ENCODE results near the gene SOCS7. TPM values are rescaled to one million over a fixed set of nuclear protein-coding genes. Genes with fewer than 3 reads are reported as not detected.

SOCS7 gene, protein sequence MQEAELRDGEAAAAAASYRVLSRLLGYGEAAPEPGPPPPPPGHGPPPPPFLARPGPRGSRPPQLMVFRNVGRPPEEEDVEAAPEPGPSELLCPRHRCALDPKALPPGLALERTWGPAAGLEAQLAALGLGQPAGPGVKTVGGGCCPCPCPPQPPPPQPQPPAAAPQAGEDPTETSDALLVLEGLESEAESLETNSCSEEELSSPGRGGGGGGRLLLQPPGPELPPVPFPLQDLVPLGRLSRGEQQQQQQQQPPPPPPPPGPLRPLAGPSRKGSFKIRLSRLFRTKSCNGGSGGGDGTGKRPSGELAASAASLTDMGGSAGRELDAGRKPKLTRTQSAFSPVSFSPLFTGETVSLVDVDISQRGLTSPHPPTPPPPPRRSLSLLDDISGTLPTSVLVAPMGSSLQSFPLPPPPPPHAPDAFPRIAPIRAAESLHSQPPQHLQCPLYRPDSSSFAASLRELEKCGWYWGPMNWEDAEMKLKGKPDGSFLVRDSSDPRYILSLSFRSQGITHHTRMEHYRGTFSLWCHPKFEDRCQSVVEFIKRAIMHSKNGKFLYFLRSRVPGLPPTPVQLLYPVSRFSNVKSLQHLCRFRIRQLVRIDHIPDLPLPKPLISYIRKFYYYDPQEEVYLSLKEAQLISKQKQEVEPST
- 19.0 and 22.5 TPM in 2 replicates for total RNA-seq

DNA sequence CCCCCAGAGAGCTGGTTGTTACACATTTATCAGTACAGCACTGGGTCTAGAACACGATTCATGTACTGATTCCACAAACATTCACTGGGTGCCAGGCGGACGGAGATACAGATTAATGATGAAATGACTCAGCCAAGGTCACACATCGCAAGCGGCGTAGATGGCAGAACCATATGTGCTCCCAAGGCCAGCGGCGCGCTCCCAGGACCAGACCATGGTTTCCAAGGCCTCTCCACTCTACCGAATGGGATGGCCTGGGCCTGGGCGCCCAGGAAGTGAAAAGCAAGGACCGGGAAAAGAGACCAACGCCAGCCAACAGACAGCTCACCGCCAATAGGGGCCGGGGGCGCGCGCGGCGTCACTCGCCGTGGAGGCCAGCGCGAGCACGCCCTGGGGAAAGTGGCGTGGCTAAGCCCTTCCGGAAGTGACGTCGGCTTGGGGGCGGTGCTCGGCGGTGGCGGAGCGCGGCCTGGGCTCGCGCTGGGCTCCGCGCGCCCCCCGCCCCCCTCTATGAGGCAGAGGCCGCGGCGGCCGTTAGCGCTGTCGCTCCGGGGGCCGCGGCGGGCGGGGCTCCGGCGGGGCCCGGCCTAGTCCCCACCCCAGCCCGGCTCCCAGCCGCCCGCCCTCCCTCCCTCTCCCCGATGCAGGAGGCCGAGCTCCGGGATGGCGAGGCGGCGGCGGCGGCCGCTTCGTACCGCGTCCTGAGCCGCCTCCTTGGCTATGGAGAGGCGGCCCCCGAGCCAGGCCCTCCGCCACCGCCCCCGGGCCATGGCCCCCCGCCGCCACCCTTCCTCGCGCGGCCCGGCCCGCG, at the start of gene SOCS7:
Gene SOCS7, plus strand, starts transcription at position 433 of the 811 bp plus-strand sequence. Its CDS starts 209 bp downstream, at position 642.
- Histone ChIP-seq H3K27me3 (ENCODE audit: control insufficient read depth, insufficient read depth, low read length) (no peaks in the 10 kb centered on the region), H3K4me3 (ENCODE audit: low read depth, low read length) (peak within 1 kb of the TSS; percentile 64), H3K36me3 (ENCODE audit: control insufficient read depth, insufficient read depth, low read length) (no peaks in the 10 kb centered on the region)
- no peak for FAIRE-seq
- TF ChIP-seq, protein P1, sequence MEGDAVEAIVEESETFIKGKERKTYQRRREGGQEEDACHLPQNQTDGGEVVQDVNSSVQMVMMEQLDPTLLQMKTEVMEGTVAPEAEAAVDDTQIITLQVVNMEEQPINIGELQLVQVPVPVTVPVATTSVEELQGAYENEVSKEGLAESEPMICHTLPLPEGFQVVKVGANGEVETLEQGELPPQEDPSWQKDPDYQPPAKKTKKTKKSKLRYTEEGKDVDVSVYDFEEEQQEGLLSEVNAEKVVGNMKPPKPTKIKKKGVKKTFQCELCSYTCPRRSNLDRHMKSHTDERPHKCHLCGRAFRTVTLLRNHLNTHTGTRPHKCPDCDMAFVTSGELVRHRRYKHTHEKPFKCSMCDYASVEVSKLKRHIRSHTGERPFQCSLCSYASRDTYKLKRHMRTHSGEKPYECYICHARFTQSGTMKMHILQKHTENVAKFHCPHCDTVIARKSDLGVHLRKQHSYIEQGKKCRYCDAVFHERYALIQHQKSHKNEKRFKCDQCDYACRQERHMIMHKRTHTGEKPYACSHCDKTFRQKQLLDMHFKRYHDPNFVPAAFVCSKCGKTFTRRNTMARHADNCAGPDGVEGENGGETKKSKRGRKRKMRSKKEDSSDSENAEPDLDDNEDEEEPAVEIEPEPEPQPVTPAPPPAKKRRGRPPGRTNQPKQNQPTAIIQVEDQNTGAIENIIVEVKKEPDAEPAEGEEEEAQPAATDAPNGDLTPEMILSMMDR (IDR thresholded peaks at IDR 0.05; ENCODE audit: insufficient read depth, low read length, severe bottlenecking), result no peak
- peak; percentile 66 for DNase-seq (ENCODE audit: low read depth)

DNA sequence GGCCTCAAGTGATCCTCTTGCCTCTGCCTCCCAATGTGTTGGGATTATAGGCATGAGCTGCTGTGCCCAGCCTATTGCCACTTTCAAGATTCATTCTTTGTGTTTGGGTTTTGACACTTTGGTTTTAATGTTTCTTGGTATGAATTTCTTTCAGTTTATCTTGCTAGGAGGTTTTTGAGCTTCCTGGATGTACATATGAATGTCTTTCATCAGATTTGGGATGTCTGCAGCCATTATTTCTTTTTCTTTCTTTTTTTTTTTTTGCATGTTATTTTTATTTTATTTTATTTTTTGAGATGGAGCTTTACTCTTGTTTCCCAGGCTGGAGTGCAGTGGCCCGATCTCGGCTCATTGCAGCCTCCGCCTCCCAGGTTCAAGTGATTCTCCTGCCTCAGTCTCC, 36.1 kb upstream of the SOCS7 start:
- H3K27me3 ChIP-seq (ENCODE audit: control insufficient read depth, insufficient read depth, low read length), result no peaks in the 10 kb centered on the region
- no peak for FAIRE-seq
- TF ChIP-seq, protein P1 (IDR thresholded peaks at IDR 0.05; ENCODE audit: insufficient read depth, low read length, severe bottlenecking), result no peak
- DNase-seq (ENCODE audit: low read depth), result no peak
- peaks cover 2% of the 10 kb centered on the region for H3K36me3 ChIP-seq (ENCODE audit: control insufficient read depth, insufficient read depth, low read length)
- no peak overlapping the region for H3K4me3 ChIP-seq (ENCODE audit: low read depth, low read length)

DNA sequence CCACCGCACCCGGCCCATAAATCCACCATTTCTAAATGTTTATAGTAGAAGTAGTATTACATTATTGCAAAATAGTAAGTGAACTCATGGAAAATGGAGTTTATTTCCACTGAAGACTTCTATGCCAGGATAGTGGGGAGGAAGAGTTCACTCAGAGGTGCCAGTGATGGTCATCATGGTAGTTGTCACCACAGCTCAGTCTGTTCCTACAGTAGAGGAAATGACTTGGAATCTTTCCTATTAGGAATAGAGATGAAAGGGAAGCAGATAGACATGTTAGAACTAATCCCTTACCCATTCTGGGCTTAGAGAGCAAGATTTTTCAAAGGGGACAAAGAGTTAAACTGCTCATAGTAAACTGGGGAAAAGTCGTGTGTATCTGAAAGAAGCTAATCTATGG, 34.6 kb upstream of the SOCS7 start:
- H3K36me3 ChIP-seq (ENCODE audit: control insufficient read depth, insufficient read depth, low read length), result peaks cover 3% of the 10 kb centered on the region
- H3K4me3 ChIP-seq (ENCODE audit: low read depth, low read length), result no peak overlapping the region
- DNase-seq (ENCODE audit: low read depth), result peak; percentile 62
- TF ChIP-seq, protein P1 (IDR thresholded peaks at IDR 0.05; ENCODE audit: insufficient read depth, low read length, severe bottlenecking), result no peak
- no peaks in the 10 kb centered on the region for H3K27me3 ChIP-seq (ENCODE audit: control insufficient read depth, insufficient read depth, low read length)
- no peak for FAIRE-seq

DNA sequence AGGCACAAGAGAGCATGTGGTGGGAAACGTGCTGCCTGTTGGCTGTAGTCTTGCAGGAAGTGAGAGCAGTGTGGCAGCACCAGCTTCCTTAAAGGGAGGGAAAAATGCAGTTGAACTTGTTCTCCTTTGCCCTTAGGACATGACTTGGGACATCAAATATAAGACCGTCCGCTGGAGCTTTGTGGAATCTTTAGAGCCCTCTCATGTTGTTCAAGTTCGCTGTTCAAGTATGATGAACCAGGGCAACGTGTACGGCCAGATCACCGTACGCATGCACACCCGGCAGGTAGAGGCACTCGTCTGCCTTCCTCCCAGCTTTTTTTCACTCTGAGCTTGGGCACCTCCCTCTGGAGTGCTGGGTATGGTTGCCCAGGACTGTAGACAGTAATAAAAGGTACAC, 31.2 kb upstream of the SOCS7 start:
- no peaks in the 10 kb centered on the region for H3K27me3 ChIP-seq (ENCODE audit: control insufficient read depth, insufficient read depth, low read length)
- H3K36me3 ChIP-seq (ENCODE audit: control insufficient read depth, insufficient read depth, low read length), result peaks cover 14% of the 10 kb centered on the region
- FAIRE-seq (no peak), DNase-seq (ENCODE audit: low read depth) (peak; percentile 80)
- TF ChIP-seq, protein P1 (IDR thresholded peaks at IDR 0.05; ENCODE audit: insufficient read depth, low read length, severe bottlenecking), result peak; percentile 5
- H3K4me3 ChIP-seq (ENCODE audit: low read depth, low read length), result no peak overlapping the region

DNA sequence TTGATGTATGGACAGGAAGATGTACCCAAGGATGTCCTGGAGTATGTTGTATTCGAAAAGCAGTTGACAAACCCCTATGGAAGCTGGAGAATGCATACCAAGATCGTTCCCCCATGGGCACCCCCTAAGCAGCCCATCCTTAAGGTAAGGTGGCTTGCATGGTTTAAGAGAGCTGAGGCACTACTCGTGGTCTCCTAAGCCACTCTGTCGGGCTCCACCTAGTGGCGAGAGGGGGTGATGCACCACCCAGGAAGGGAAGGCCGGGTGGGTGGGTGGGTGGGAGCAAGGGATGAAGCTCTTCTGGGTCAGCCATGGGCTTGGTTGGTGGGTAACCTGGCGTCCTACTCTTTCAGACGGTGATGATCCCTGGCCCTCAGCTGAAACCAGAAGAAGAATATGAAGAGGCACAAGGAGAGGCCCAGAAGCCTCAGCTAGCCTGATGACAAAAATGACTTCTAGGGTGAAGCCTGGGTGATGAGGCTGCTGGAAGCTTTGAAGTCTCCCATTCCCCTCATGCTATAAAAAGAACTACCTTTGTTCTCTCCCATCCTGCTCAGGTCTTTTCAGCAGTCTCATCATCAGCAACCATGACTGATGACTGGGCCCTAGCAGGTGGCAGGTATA, 29.4 kb upstream of the SOCS7 start:
- TF ChIP-seq, protein P1 (IDR thresholded peaks at IDR 0.05; ENCODE audit: insufficient read depth, low read length, severe bottlenecking), result peak; percentile 73
- DNase-seq (ENCODE audit: low read depth) (peak; percentile 32), FAIRE-seq (no peak)
- Histone ChIP-seq H3K4me3 (ENCODE audit: low read depth, low read length) (no peak overlapping the region), H3K36me3 (ENCODE audit: control insufficient read depth, insufficient read depth, low read length) (peaks cover 14% of the 10 kb centered on the region), H3K27me3 (ENCODE audit: control insufficient read depth, insufficient read depth, low read length) (no peaks in the 10 kb centered on the region)

Data from bronchial epithelial cell (primary cell).